Measurements from ENCODE around the gene ANAPC13. TPM values are rescaled to one million over a fixed set of nuclear protein-coding genes. Genes with fewer than 3 reads are reported as not detected.

Gene ANAPC13
- total and polyA plus RNA-seq, 10 donors = 31.1 to 64.8 (median 50.3) TPM

DNA sequence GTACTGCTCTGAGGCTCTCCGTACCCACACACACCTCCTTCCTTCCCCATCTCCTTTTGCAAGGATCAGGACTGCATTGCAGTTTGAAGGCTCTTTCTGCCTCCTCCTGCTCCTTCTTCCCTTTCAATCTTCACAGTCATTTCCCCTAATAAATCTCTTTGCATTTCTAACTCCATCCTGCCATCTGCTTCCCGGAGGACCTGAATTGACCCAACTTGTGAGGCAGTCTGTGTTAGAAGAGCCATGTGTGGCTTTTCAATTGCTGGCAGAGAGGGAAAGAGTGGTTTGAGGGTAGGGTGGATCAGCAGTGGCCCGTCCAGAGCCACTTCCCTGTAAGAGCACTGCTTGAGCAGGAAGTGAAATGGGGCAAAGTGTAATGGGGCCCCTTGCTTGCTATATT is 35.8 kb downstream of the ANAPC13 start:
- Histone ChIP-seq H3K36me3 (no peaks in the 10 kb centered on the region), H3K4me3 (no peak overlapping the region), H3K27me3 (replicated peaks in 1 of 7) (peaks cover 0 to 15% (median 0%) of the 10 kb centered on the region in 7 donors), H3K9me3 (peaks cover 0 to 14% (median 7%) of the 10 kb centered on the region in 8 donors), H3K4me1 (peaks cover 0 to 11% (median 0%) of the 10 kb centered on the region in 6 donors), H3K27ac (peak overlapping the region in 2 of 8 donors; percentile 3 to 19)
- WGBS, 5 donors = 22 to 46% (median 28%) methylated on average over 3 of the region's 3 CpGs
- intact Hi-C loops (cut with DNase I; ENCODE audit: low total_unique reads) = no loop called here
- no peak for DNase-seq
- no peak for TF ChIP-seq POLR2AphosphoS5 (IDR thresholded peaks at IDR 0.05)
- TF ChIP-seq, protein P1, sequence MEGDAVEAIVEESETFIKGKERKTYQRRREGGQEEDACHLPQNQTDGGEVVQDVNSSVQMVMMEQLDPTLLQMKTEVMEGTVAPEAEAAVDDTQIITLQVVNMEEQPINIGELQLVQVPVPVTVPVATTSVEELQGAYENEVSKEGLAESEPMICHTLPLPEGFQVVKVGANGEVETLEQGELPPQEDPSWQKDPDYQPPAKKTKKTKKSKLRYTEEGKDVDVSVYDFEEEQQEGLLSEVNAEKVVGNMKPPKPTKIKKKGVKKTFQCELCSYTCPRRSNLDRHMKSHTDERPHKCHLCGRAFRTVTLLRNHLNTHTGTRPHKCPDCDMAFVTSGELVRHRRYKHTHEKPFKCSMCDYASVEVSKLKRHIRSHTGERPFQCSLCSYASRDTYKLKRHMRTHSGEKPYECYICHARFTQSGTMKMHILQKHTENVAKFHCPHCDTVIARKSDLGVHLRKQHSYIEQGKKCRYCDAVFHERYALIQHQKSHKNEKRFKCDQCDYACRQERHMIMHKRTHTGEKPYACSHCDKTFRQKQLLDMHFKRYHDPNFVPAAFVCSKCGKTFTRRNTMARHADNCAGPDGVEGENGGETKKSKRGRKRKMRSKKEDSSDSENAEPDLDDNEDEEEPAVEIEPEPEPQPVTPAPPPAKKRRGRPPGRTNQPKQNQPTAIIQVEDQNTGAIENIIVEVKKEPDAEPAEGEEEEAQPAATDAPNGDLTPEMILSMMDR (IDR thresholded peaks at IDR 0.05 in 8 of 11, conservative IDR thresholded peaks at IDR 0.05 in 3 of 11) = no peak
- TF ChIP-seq POLR2A (IDR thresholded peaks at IDR 0.05) = no peak

DNA sequence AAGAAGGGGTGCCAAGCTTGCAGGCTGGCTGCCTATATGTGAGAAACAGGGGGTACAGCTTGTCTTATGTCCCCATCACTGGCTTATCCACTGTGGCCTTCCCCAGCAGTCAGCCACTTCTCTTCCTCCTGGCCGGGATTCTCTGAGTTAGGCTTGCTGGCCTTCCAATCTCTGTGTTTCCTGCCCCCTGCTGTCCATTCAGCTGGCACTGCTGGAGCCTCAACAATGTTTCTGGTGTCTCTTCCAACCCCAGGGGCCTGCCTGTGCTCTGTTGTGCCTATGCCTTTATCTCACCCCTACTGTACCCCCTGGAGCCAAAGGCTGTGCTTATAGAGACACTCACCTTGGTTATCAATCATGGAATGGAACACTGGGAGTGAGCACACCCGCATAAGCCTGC is 36.5 kb downstream of the ANAPC13 start:
- H3K9me3 ChIP-seq = peaks cover 0 to 21% (median 10%) of the 10 kb centered on the region in 8 donors
- WGBS, 5 donors = 64 to 75% (median 70%) methylated on average over 2 of the region's 2 CpGs
- H3K27ac ChIP-seq = peak overlapping the region in 1 of 8 donors; percentile 19
- intact Hi-C loops (cut with DNase I; ENCODE audit: low total_unique reads) = no loop called here
- TF ChIP-seq, protein P1 (IDR thresholded peaks at IDR 0.05 in 8 of 11, conservative IDR thresholded peaks at IDR 0.05 in 3 of 11) = peak in 2 of 11 experiments; percentile 14 to 16
- TF ChIP-seq POLR2AphosphoS5 (IDR thresholded peaks at IDR 0.05) = no peak
- no peak for TF ChIP-seq POLR2A (IDR thresholded peaks at IDR 0.05)
- DNase-seq = no peak
- no peak overlapping the region for H3K4me3 ChIP-seq
- H3K4me1 ChIP-seq = peaks cover 0 to 11% (median 0%) of the 10 kb centered on the region in 6 donors
- no peaks in the 10 kb centered on the region for H3K36me3 ChIP-seq
- H3K27me3 ChIP-seq (replicated peaks in 1 of 7) = peaks cover 0 to 15% (median 0%) of the 10 kb centered on the region in 7 donors

DNA sequence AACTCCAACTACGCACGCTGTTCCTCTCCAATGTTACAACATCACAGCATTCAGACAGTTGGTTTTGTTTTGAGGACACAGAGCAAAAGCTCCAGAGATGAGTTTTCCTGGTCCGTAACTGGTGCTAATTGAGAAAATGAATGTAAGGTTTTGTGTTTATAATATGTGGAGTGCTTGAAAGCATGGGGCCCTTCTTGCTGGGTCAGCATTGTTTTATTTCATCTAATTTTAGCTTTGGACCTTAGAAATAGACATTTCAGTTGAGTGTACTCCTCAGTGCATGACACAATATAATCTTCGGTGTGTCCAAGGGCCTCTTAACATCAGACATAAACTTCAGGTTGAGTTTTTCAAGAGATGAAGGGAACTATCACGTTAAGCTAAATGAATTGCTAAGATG is 37.1 kb downstream of the ANAPC13 start:
- no peak for DNase-seq
- TF ChIP-seq, protein P1 (IDR thresholded peaks at IDR 0.05 in 8 of 11, conservative IDR thresholded peaks at IDR 0.05 in 3 of 11) = no peak
- TF ChIP-seq POLR2A (IDR thresholded peaks at IDR 0.05) = no peak
- peaks cover 0 to 15% (median 0%) of the 10 kb centered on the region in 7 donors for H3K27me3 ChIP-seq (replicated peaks in 1 of 7)
- intact Hi-C loops (cut with DNase I; ENCODE audit: low total_unique reads) = no loop called here
- no peak overlapping the region for H3K27ac ChIP-seq
- peaks cover 0 to 11% (median 0%) of the 10 kb centered on the region in 6 donors for H3K4me1 ChIP-seq
- 79 to 97% (median 89%) methylated on average over 5 of the region's 5 CpGs for WGBS, 5 donors
- H3K4me3 ChIP-seq = no peak overlapping the region
- H3K36me3 ChIP-seq = no peaks in the 10 kb centered on the region
- peaks cover 0 to 21% (median 10%) of the 10 kb centered on the region in 8 donors for H3K9me3 ChIP-seq

DNA sequence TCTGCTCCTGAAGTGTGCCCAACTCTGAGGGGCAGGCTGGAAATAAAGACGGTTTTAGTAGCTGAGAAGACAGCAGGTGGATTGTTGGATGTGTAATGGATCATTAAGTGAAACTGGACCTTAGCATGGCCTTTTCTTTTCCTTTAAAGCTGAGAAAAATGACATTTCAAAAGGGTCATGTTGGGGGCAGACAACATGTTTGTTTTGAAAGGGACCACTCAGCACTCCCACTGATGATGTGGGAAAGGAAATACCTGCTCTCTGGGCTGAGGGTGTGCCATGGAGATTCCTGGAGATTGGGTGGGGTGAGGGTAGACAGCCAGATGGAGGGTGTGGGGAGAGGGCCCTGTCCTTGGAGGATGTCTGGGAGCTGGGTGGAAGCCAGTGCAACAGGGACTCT is 38.4 kb downstream of the ANAPC13 start:
- Histone ChIP-seq H3K4me3 (no peak overlapping the region), H3K27me3 (replicated peaks in 1 of 7) (peaks cover 0 to 15% (median 0%) of the 10 kb centered on the region in 7 donors), H3K4me1 (peaks cover 0 to 11% (median 0%) of the 10 kb centered on the region in 6 donors), H3K9me3 (peaks cover 0 to 21% (median 10%) of the 10 kb centered on the region in 8 donors), H3K27ac (peak overlapping the region in 4 of 8 donors; percentile 14 to 57 (median 45)), H3K36me3 (no peaks in the 10 kb centered on the region)
- 67 to 88% (median 78%) methylated on average over 1 of the region's 1 CpG for WGBS, 5 donors
- intact Hi-C loops (cut with DNase I; ENCODE audit: low total_unique reads) = no loop called here
- DNase-seq = no peak
- TF ChIP-seq, protein P1 (IDR thresholded peaks at IDR 0.05 in 8 of 11, conservative IDR thresholded peaks at IDR 0.05 in 3 of 11) = no peak
- TF ChIP-seq POLR2AphosphoS5 (IDR thresholded peaks at IDR 0.05) (no peak), POLR2A (IDR thresholded peaks at IDR 0.05) (no peak)
